ENCODE results near the gene GNAL.

Gene GNAL

DNA sequence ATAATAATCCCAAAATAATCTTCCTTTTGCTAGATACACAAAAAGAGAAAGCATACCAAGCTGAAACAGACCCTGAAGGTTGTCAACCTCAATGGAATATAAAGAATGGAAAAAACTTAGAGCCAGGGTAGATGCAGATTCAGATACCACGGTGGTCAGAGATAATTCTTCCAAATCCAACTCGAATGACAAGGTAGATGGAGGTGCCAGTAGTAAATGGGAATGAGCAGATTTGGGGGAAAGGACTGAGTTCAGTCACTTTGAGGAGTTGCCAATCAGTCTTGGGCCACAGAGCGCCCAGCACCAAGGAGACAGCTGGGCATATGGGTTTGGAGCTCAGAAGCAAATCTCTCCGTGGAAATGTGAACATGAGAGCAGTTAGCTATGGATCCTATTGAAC is 158.7 kb downstream of the GNAL start:
- no peaks in the 10 kb centered on the region for H3K9me3 ChIP-seq (ENCODE audit: severe bottlenecking)
- TF ChIP-seq, protein P1, sequence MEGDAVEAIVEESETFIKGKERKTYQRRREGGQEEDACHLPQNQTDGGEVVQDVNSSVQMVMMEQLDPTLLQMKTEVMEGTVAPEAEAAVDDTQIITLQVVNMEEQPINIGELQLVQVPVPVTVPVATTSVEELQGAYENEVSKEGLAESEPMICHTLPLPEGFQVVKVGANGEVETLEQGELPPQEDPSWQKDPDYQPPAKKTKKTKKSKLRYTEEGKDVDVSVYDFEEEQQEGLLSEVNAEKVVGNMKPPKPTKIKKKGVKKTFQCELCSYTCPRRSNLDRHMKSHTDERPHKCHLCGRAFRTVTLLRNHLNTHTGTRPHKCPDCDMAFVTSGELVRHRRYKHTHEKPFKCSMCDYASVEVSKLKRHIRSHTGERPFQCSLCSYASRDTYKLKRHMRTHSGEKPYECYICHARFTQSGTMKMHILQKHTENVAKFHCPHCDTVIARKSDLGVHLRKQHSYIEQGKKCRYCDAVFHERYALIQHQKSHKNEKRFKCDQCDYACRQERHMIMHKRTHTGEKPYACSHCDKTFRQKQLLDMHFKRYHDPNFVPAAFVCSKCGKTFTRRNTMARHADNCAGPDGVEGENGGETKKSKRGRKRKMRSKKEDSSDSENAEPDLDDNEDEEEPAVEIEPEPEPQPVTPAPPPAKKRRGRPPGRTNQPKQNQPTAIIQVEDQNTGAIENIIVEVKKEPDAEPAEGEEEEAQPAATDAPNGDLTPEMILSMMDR (IDR thresholded peaks at IDR 0.05; ENCODE audit: low read depth, low read length), result no peak
- H3K27ac ChIP-seq, result no peak overlapping the region

DNA sequence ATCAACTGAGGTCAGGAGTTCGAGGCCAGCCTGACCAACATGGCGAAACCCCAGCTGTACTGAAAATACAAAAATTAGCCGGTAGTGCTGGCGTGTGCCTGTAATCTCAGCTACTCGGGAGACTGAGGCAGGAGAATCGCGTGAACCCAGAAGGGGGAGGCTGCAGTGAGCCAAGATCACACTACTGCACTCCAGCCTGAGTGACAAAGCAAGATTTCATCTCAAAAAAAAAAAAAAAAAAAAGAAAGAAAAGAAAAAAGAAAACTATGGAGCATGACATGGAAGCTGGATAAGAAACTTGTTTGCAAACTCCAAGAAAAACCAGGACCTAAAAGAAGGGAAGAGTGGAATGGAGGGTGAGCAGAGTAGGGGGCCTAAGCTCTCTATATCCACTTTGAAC is 160.2 kb downstream of the GNAL start:
- H3K36me3 ChIP-seq, result peaks cover 6% of the 10 kb centered on the region
- H3K27ac ChIP-seq, result no peak overlapping the region
- H3K4me3 ChIP-seq (ENCODE audit: low read depth, low read length), result no peak overlapping the region
- TF ChIP-seq, protein P1 (IDR thresholded peaks at IDR 0.05; ENCODE audit: low read depth, low read length), result no peak
- no peaks in the 10 kb centered on the region for H3K27me3 ChIP-seq (ENCODE audit: insufficient read depth, low read depth, severe bottlenecking)
- no peaks in the 10 kb centered on the region for H3K9me3 ChIP-seq (ENCODE audit: severe bottlenecking)
- DNase-seq, result no peak

More for the DNA sequence above, 158.7 kb downstream of the GNAL start:
- no peak overlapping the region for H3K4me3 ChIP-seq (ENCODE audit: low read depth, low read length)
- H3K36me3 ChIP-seq, result peaks cover under 1% of the 10 kb centered on the region; the same call in 1 of the 2 replicates
- H3K27me3 ChIP-seq (ENCODE audit: insufficient read depth, low read depth, severe bottlenecking), result no peaks in the 10 kb centered on the region
- no peak for DNase-seq

DNA sequence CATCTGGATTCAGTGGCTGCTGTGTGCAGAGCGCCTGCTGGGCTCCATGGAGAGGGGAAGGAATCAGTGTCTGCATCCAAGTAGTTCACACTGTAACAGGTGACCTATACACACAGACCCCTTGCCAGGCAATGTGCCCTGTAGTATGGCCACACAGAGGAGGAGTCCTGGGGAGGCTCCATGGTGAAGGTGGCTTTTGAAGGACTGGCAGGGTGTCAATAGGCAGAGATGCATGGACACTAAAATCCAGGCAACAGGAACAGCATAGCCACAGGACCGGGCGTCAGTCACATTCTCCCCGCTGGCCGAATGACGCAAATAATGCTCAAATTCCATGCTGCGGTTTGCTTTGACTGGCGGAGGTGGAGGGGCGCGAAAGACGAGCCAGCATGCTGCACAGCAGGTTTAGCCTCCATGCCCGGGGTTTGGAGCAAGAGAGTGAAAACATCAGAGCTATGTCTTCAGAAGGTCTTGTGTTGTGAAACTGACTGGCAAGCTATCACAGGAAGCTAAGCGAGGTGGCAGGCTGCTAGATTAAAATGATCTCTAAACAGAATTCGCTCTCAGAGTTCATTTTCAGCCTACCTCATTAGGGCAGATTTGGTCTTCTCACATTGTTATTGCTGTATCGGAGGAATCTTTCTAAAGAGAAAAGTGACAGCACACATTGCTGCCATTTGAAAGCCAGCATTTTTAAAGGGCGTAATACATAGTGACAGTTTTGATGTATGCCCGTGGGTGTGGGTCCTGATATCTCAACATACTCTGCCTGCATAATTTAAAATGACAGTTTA is 161.0 kb downstream of the GNAL start:
- no peaks in the 10 kb centered on the region for H3K27me3 ChIP-seq (ENCODE audit: insufficient read depth, low read depth, severe bottlenecking)
- 0 out of 2 replicates have a peak overlapping the region, but pooled peaks have one; percentile 6 for H3K27ac ChIP-seq
- no peaks in the 10 kb centered on the region for H3K9me3 ChIP-seq (ENCODE audit: severe bottlenecking)
- H3K4me3 ChIP-seq (ENCODE audit: low read depth, low read length), result peak overlapping the region; percentile 95
- TF ChIP-seq, protein P1 (IDR thresholded peaks at IDR 0.05; ENCODE audit: low read depth, low read length), result no peak
- DNase-seq, result peak; percentile 35
- peaks cover 6% of the 10 kb centered on the region for H3K36me3 ChIP-seq

DNA sequence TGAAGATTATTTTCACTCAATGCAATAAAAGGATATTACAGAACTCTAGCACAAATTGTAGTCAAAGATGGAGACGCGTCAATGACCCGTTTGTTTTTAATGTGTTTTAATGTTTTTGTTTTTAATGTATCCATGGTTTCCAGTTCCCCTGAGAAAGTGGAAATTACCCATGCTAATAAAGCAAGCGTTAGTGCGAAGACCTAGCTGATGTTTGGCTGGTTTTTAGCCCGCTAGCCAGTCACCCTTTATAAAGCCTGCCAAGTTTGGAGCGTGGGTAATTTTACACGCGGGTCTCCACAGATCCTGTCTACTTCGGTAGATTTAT is 161.7 kb downstream of the GNAL start:
- Histone ChIP-seq H3K9me3 (ENCODE audit: severe bottlenecking) (no peaks in the 10 kb centered on the region), H3K27ac (peak overlapping the region; percentile 69; the same call in 1 of the 2 replicates), H3K27me3 (ENCODE audit: insufficient read depth, low read depth, severe bottlenecking) (no peaks in the 10 kb centered on the region), H3K4me3 (ENCODE audit: low read depth, low read length) (peak overlapping the region; percentile 95), H3K36me3 (peaks cover 6% of the 10 kb centered on the region)
- TF ChIP-seq, protein P1 (IDR thresholded peaks at IDR 0.05; ENCODE audit: low read depth, low read length), result no peak
- no peak for DNase-seq

DNA sequence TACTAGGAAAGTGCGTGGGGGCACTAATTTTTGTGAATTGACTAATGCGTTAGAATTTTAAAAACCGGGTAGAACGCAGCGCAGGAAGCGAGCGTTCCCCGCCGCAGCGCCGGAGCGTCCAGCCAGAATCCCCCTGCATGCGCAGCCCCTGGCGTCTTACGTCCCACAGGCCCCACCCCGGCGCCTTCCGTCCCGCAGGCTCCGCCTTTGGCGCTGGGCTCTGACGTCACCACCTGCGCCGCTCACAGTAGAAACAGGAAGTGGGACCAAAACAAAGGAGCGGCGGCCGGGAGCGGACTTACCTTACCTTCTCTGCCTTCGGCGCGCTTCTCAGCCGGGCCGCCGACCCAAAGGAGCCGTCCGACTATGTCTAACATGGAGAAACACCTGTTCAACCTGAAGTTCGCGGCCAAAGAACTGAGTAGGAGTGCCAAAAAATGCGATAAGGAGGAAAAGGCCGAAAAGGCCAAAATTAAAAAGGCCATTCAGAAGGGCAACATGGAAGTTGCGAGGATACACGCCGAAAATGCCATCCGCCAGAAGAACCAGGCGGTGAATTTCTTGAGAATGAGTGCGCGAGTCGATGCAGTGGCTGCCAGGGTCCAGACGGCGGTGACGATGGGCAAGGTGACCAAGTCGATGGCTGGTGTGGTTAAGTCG is 162.2 kb downstream of the GNAL start, which contains the start of gene CHMP1B:
Gene CHMP1B (plus strand): TSS at position 268 of the 660 bp plus-strand sequence. CDS start 99 bp downstream, at position 367.
- Histone ChIP-seq H3K4me3 (ENCODE audit: low read depth, low read length) (peak within 1 kb of the TSS; percentile 95), H3K9me3 (ENCODE audit: severe bottlenecking) (no peaks in the 10 kb centered on the region), H3K36me3 (peaks cover 6% of the 10 kb centered on the region), H3K27me3 (ENCODE audit: insufficient read depth, low read depth, severe bottlenecking) (no peaks in the 10 kb centered on the region), H3K27ac (peak within 1 kb of the TSS; percentile 69)
- DNase-seq, result peak; percentile 95
- TF ChIP-seq, protein P1 (IDR thresholded peaks at IDR 0.05; ENCODE audit: low read depth, low read length), result no peak
